Measurements from ENCODE around the gene GIPC2.

Gene GIPC2

GRCh38 chr1:78146205-78146771 lies 100.5 kb downstream of the GIPC2 start:
- no peak for DNase-seq (ENCODE audit: low read depth)

- DNase-seq (ENCODE audit: low read depth): no peak
Measured at GRCh38 chr1:78147031-78147430, 101.3 kb downstream of the GIPC2 start.

GRCh38 chr1:78153092-78153736 lies 107.4 kb downstream of the GIPC2 start:
- peak; percentile 35 for DNase-seq (ENCODE audit: low read depth)

GRCh38 chr1:78155121-78155520 lies 109.4 kb downstream of the GIPC2 start:
- no peak for DNase-seq (ENCODE audit: low read depth)

- DNase-seq (ENCODE audit: low read depth): peak; percentile 44
Measured at GRCh38 chr1:78156805-78157521, 111.2 kb downstream of the GIPC2 start.

GRCh38 chr1:78165816-78166215 lies 120.0 kb downstream of the GIPC2 start:
- no peak for DNase-seq (ENCODE audit: low read depth)

- no peak for DNase-seq (ENCODE audit: low read depth)
Measured at GRCh38 chr1:78168306-78168705, 122.5 kb downstream of the GIPC2 start.

GRCh38 chr1:78170859-78171258 lies 125.1 kb downstream of the GIPC2 start:
- DNase-seq (ENCODE audit: low read depth): no peak

- peak; percentile 52 for DNase-seq (ENCODE audit: low read depth)
Measured at GRCh38 chr1:78171736-78172590, 126.2 kb downstream of the GIPC2 start.

- DNase-seq (ENCODE audit: low read depth): peak; percentile 86
Measured at GRCh38 chr1:78176448-78176847, 130.7 kb downstream of the GIPC2 start.

- DNase-seq (ENCODE audit: low read depth): no peak
Measured at GRCh38 chr1:78177708-78178270, 132.0 kb downstream of the GIPC2 start.

GRCh38 chr1:78178816-78179215 lies 133.1 kb downstream of the GIPC2 start:
- DNase-seq (ENCODE audit: low read depth): no peak

GRCh38 chr1:78184460-78185072 lies 138.8 kb downstream of the GIPC2 start:
- DNase-seq (ENCODE audit: low read depth): no peak
